Testis (tissue), 3 donors: ENCODE data around the gene RYR3. TPM values are rescaled to one million over a fixed set of nuclear protein-coding genes. Genes with fewer than 3 reads are reported as not detected.

Experiments
- DNase-seq: peaks from one replicate; pipeline ENCODE4 v3.0.0-alpha.2; 2019
- H3K27ac ChIP-seq, 2 donors: fragments of 200-600 bp; sonication (generic); one replicate each; pipeline ENCODE4 v1.5.1; 2019
- H3K27me3 ChIP-seq: fragments of 200-600 bp; sonication (generic); one replicate; pipeline ENCODE4 v1.5.1; 2019
- H3K36me3 ChIP-seq: fragments of 200-600 bp; sonication (generic); one replicate; pipeline ENCODE4 v1.5.1; 2017; ENCODE audit warnings: low read depth; ENCODE audit errors: missing control alignments
- H3K4me1 ChIP-seq: fragments of 200-600 bp; sonication (generic); one replicate; pipeline ENCODE4 v1.5.1; 2019
- H3K4me3 ChIP-seq, 2 donors: fragments of 200-600 bp; sonication (generic); one replicate each; pipeline ENCODE4 v1.5.1; 2017 to 2019
- H3K9me3 ChIP-seq: fragments of 200-600 bp; sonication (generic); one replicate; pipeline ENCODE4 v1.5.1; 2017
- POLR2A ChIP-seq: fragments of 450-650 bp; IDR thresholded peaks from one replicate; pipeline ENCODE4 v1.6.1; 2017; ENCODE audit warnings: antibody characterized with exemption, mild to moderate bottlenecking, moderate library complexity
- WGBS, 2 donors: methylation state at CpG; one replicate each; pipeline ENCODE4 v1.1.5; 2018; 5-methylcytosine and 5-hydroxymethylcytosine counted together
- intact Hi-C: fragments of 100-400 bp; cut with DNase I; formaldehyde crosslinking; loops from one replicate; pipeline ENCODE4 v1.15.1; 2023; ENCODE audit warnings: low total_unique reads
- polyA plus RNA-seq: library from polyadenylated mRNA; stranded (reverse); fragments of 350-450 nt; fragmentation: Illumina TruSeq; extraction: RNeasy Lipid Tissue Mini Kit (QIAGEN cat#74804); gene quantifications from one replicate; pipeline ENCODE4 v1.2.3, GENCODE V29; 2014; ENCODE audit warnings: low read depth, low replicate concordance; ENCODE audit not compliant: insufficient read depth
- total RNA-seq, 2 donors: library from RNA; depleted of rRNA; stranded (reverse); fragments of >200 nt; gene quantifications; one replicate each; pipeline ENCODE4 v1.2.3, GENCODE V29; 2016
- TF ChIP-seq, protein P1 (sequence below), 3 experiments: fragments of 450-650 bp in 2 of 3; fragments of 200-600 bp in 1 of 3; sonication (generic) in 1 of 3; IDR thresholded peaks; one replicate each; pipeline ENCODE4 v1.5.1; 2016 to 2019; ENCODE audit warnings: antibody characterized with exemption in 3 of 3, mild to moderate bottlenecking in 2 of 3, moderate library complexity in 1 of 3

Gene RYR3
- total and polyA plus RNA-seq, 3 donors from 2014 or later = 4.3 to 7.6 (median 4.4) TPM

DNA sequence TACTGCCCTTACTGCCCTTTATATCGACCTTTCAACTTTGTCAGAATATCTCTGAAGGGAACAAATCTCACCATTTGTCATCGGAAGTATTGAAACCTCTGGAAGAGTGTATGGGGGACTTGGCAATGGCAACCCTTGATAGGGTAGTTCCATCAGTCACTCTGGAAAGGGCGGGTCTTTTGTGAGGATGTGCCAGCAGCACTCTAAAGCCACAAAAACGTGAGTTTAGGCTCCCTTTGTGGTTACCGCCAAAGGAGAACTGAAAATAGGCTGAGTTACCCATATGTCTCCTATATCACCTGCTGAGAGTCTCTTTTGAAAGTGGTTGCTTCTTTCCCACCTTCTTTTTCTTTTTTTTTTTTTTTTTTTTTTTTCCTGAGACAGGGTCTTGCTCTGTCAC, 360.7 kb downstream of the RYR3 start:
- Histone ChIP-seq H3K4me3 (no peak overlapping the region), H3K9me3 (no peaks in the 10 kb centered on the region), H3K4me1 (no peaks in the 10 kb centered on the region), H3K27me3 (no peaks in the 10 kb centered on the region), H3K27ac (no peak overlapping the region), H3K36me3 (no peaks in the 10 kb centered on the region)
- intact Hi-C loops = no loop called here
- 85 to 86% methylated on average over 5 of the region's 5 CpGs for WGBS, 2 donors
- TF ChIP-seq, protein P1, sequence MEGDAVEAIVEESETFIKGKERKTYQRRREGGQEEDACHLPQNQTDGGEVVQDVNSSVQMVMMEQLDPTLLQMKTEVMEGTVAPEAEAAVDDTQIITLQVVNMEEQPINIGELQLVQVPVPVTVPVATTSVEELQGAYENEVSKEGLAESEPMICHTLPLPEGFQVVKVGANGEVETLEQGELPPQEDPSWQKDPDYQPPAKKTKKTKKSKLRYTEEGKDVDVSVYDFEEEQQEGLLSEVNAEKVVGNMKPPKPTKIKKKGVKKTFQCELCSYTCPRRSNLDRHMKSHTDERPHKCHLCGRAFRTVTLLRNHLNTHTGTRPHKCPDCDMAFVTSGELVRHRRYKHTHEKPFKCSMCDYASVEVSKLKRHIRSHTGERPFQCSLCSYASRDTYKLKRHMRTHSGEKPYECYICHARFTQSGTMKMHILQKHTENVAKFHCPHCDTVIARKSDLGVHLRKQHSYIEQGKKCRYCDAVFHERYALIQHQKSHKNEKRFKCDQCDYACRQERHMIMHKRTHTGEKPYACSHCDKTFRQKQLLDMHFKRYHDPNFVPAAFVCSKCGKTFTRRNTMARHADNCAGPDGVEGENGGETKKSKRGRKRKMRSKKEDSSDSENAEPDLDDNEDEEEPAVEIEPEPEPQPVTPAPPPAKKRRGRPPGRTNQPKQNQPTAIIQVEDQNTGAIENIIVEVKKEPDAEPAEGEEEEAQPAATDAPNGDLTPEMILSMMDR (IDR thresholded peaks at IDR 0.05) = no peak
- TF ChIP-seq POLR2A = no peak
- DNase-seq = no peak

DNA sequence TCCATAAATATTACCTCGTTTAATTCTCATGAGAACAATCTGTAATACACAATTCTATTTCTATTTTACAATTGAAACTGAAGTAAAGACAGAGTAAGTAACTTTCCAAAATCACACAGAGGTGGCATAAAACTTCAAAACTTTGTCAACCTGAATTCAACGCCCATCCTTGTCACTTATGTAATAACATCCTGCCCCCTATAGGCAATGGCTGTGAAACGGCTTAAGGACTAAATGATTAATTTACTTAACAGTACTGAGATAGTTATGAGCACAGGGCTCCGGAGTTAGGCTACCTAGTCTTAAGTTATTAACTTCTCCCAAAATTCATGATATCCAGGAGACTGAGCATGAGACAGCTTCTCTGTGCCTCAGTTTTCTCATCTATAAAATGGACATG, 364.5 kb downstream of the RYR3 start:
- TF ChIP-seq, protein P1 (IDR thresholded peaks at IDR 0.05) = peak in 2 of 3 experiments; percentile 37 to 46
- no peak for TF ChIP-seq POLR2A
- Histone ChIP-seq H3K4me3 (no peak overlapping the region), H3K4me1 (no peaks in the 10 kb centered on the region), H3K27ac (no peak overlapping the region), H3K9me3 (no peaks in the 10 kb centered on the region), H3K36me3 (no peaks in the 10 kb centered on the region), H3K27me3 (no peaks in the 10 kb centered on the region)
- DNase-seq = peak; percentile 46
- intact Hi-C loops = no loop called here
- 48 to 58% methylated on average over 4 of the region's 4 CpGs for WGBS, 2 donors

DNA sequence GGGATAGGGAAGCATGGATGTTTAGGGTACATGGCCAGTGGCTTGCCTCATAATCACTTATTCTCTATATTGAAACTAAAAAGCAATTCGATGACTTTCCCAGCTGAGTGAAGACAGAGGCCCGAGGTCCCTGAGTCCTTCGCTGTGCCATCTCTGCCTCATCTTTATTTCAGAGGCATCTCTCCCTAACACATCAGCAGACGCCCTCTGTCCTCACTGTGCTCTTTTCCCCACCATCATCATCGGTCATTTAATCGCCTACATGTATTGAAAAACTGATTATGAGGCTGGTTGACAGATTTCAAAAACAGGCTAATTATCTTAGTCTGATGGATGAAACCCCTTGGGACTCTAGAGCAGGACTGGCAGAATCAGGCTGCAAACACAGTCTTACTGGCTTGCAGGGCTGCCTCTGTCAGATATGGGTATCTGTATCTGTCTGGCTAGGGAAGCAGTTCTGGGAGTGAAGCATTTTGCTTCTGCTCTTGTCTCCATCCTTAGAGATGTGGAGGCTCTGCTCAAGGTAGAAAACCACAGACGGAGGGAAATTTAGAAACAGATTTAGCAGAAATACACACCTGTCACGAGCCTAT, 366.6 kb downstream of the RYR3 start:
- no peaks in the 10 kb centered on the region for H3K36me3 ChIP-seq
- H3K4me3 ChIP-seq = no peak overlapping the region
- no peak overlapping the region for H3K27ac ChIP-seq
- DNase-seq = no peak
- H3K27me3 ChIP-seq = no peaks in the 10 kb centered on the region
- no peak for TF ChIP-seq POLR2A
- TF ChIP-seq, protein P1 (IDR thresholded peaks at IDR 0.05) = no peak
- intact Hi-C loops = no loop called here
- 93 to 94% methylated on average over 8 of the region's 8 CpGs for WGBS, 2 donors
- no peaks in the 10 kb centered on the region for H3K9me3 ChIP-seq
- no peaks in the 10 kb centered on the region for H3K4me1 ChIP-seq

DNA sequence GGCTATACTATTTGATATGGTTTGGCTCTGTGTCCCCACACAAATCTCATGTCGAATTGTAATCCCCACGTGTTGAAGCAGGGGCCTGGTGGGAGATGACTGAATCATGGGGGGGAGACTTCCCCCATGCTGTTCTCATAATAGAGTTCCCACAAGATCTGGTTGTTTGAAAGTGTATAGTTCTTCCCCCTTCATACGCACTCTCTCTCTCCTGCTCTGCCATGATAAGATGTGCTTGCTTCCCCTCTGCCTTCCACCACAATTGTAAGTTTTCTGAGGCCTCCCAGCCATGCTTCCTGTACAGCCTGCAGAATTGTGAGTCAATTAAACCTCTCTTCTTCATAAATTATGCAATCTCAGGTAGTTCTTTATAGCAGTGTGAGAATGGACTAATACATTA, 367.4 kb downstream of the RYR3 start:
- no peak for DNase-seq
- WGBS, 2 donors = 45 to 68% methylated on average over 3 of the region's 3 CpGs
- Histone ChIP-seq H3K4me1 (no peaks in the 10 kb centered on the region), H3K36me3 (no peaks in the 10 kb centered on the region), H3K4me3 (no peak overlapping the region), H3K27ac (no peak overlapping the region), H3K27me3 (no peaks in the 10 kb centered on the region), H3K9me3 (no peaks in the 10 kb centered on the region)
- no peak for TF ChIP-seq POLR2A
- TF ChIP-seq, protein P1 (IDR thresholded peaks at IDR 0.05) = no peak
- intact Hi-C loops = no loop called here

DNA sequence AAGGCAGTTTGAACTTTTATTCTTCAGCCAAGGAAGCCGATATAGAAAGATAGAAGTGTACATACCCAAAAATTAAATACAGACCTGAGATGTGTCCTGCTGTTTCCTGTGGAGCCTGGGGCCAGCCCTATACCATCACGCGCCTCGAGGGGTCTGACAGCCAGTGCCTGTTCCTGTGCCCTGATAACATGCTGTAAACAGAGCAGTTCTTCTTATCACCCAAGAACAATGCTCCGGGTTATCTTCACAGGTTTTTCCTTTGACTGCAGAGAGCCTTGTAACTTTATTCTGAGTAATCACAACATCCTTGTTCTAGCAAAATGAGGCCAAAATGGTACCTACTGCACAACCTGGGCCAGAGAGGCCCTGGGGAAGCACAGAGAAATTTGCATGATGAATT, 367.8 kb downstream of the RYR3 start:
- Histone ChIP-seq H3K9me3 (no peaks in the 10 kb centered on the region), H3K4me3 (no peak overlapping the region), H3K27ac (no peak overlapping the region), H3K36me3 (no peaks in the 10 kb centered on the region), H3K27me3 (no peaks in the 10 kb centered on the region), H3K4me1 (no peaks in the 10 kb centered on the region)
- DNase-seq = no peak
- WGBS, 2 donors = 62 to 71% methylated on average over 5 of the region's 5 CpGs
- TF ChIP-seq, protein P1 (IDR thresholded peaks at IDR 0.05) = no peak
- TF ChIP-seq POLR2A = no peak
- intact Hi-C loops = no loop called here
